ENCODE results near the gene MBD6. TPM values are rescaled to one million over a fixed set of nuclear protein-coding genes. Genes with fewer than 3 reads are reported as not detected.

Gene MBD6
- total and polyA plus RNA-seq, 2 of the 4 experiments (the other 2 are of a cell fraction): 0.90 to 9.3 TPM

- Histone ChIP-seq H3K4ac (ENCODE audit: low read depth, low read length) (no peak overlapping the region), H3K4me1 (ENCODE audit: control insufficient read depth, insufficient read depth, low read length) (peaks cover 8% of the 10 kb centered on the region), H2BK5ac (ENCODE audit: low read depth, low read length, poor library complexity, severe bottlenecking) (no peak overlapping the region), H3K4me3 (ENCODE audit: insufficient read depth, low read depth, low read length) (no peak overlapping the region), H4K20me1 (ENCODE audit: insufficient read depth, low read length) (peaks cover 6% of the 10 kb centered on the region; the same call in 1 of the 2 replicates), H3K56ac (ENCODE audit: extremely low read depth, insufficient read depth, low read length) (no peak overlapping the region), H2AFZ (replicated peaks; ENCODE audit: low read length, poor library complexity) (no peak overlapping the region), H4K91ac (ENCODE audit: insufficient read depth, low read depth, low read length) (no peak overlapping the region), H3K9me1 (ENCODE audit: insufficient read depth, low read length) (peaks cover 15% of the 10 kb centered on the region), H3K36me3 (ENCODE audit: control insufficient read depth, insufficient read depth, low read length) (peaks cover 14% of the 10 kb centered on the region), H3K79me1 (ENCODE audit: low read depth in 1 of 2, low read length in 2 of 2) (peaks cover 19 to 32% of the 10 kb centered on the region in 2 experiments), H3K4me2 (ENCODE audit: low read depth, low read length) (no peak overlapping the region), H2BK20ac (ENCODE audit: low read depth, low read length) (no peak overlapping the region), H3K9ac (ENCODE audit: low read depth, low read length) (no peak overlapping the region), H2AK9ac (replicated peaks; ENCODE audit: low read depth, low read length, poor library complexity) (no peak overlapping the region), H3K14ac (replicated peaks; ENCODE audit: low read depth, low read length) (no peak overlapping the region), H4K8ac (ENCODE audit: low read depth in 2 of 2, low read length in 2 of 2) (no peak overlapping the region), H3K23ac (ENCODE audit: low read depth, low read length) (no peak overlapping the region), H2BK120ac (ENCODE audit: low read depth, low read length) (no peak overlapping the region), H3K27ac (ENCODE audit: insufficient read depth, low read length) (no peak overlapping the region), H3K18ac (ENCODE audit: low read depth, low read length) (no peak overlapping the region), H3K9me3 (ENCODE audit: control insufficient read depth, insufficient read depth, low read length) (no peaks in the 10 kb centered on the region), H2AK5ac (ENCODE audit: low read depth, low read length) (no peak overlapping the region), H3K27me3 (ENCODE audit: control insufficient read depth, insufficient read depth, low read length) (peaks cover 7% of the 10 kb centered on the region; the same call in 1 of the 2 replicates), H2BK15ac (ENCODE audit: low read depth, low read length) (no peak overlapping the region), H4K5ac (ENCODE audit: low read depth, low read length) (no peak overlapping the region)
- ChIA-PET CTCF (interaction anchor here (1.4 kb wide), 1 partner anchor 27 kb away, joined by 4 read pairs; the partner anchor contains the start of gene GLI1), POLR2A (ENCODE audit: unreplicated experiment) (no interaction called here)
- ATAC-seq (ENCODE audit: low read depth): no peak
- in situ Hi-C loops (cut with MboI; ENCODE audit: low sequenced_read_pairs): no loop called here
- TF ChIP-seq FOS (IDR thresholded peaks at IDR 0.05; ENCODE audit: low read depth, low read length) (no peak), RFX5 (IDR thresholded peaks at IDR 0.05; ENCODE audit: low read depth, low read length) (no peak), RAD21 (IDR thresholded peaks at IDR 0.05; ENCODE audit: low read length) (no peak), CHD1 (IDR thresholded peaks at IDR 0.05; ENCODE audit: low read depth, low read length) (no peak), BHLHE40 (IDR thresholded peaks at IDR 0.05; ENCODE audit: low read depth, low read length) (no peak), POLR2A (IDR thresholded peaks at IDR 0.05; ENCODE audit: low read depth, low read length) (no peak)
- TF ChIP-seq, protein P1, sequence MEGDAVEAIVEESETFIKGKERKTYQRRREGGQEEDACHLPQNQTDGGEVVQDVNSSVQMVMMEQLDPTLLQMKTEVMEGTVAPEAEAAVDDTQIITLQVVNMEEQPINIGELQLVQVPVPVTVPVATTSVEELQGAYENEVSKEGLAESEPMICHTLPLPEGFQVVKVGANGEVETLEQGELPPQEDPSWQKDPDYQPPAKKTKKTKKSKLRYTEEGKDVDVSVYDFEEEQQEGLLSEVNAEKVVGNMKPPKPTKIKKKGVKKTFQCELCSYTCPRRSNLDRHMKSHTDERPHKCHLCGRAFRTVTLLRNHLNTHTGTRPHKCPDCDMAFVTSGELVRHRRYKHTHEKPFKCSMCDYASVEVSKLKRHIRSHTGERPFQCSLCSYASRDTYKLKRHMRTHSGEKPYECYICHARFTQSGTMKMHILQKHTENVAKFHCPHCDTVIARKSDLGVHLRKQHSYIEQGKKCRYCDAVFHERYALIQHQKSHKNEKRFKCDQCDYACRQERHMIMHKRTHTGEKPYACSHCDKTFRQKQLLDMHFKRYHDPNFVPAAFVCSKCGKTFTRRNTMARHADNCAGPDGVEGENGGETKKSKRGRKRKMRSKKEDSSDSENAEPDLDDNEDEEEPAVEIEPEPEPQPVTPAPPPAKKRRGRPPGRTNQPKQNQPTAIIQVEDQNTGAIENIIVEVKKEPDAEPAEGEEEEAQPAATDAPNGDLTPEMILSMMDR (conservative IDR thresholded peaks at IDR 0.05; ENCODE audit: low read depth, low read length): no peak
- no peak for DNase-seq
- no TSS peak for BruUV-seq (replicated peaks)
- dilution Hi-C loops (cut with HindIII; ENCODE audit: low sequenced_read_pairs, unreplicated experiment): no loop called here
- intact Hi-C loops (cut with micrococcal nuclease): no loop called here
Measured at GRCh38 chr12:57485695-57486094, 36.9 kb upstream of the MBD6 start.
